CD14-positive monocyte (primary cell): ENCODE measurements around the gene ANKRD29. TPM values are rescaled to one million over a fixed set of nuclear protein-coding genes. Genes with fewer than 3 reads are reported as not detected.

Experiments used
- DNase-seq, 3 donors: peaks; one replicate each; pipeline ENCODE4 v3.0.0-alpha.2; 2011 to 2022
- H2AFZ ChIP-seq: 2 replicates; pipeline ENCODE4 v1.6.0; 2012; ENCODE audit warnings: mild to moderate bottlenecking, low read depth, low read length, inconsistent platforms; ENCODE audit not compliant: insufficient read depth, poor library complexity, severe bottlenecking
- H3K27ac ChIP-seq, 2 donors: 1 replicate in 1 of 2; 2 replicates in 1 of 2; pipeline ENCODE4 v1.5.1; 2012 to 2013; ENCODE audit warnings: low read length in 2 of 2, control low read depth in 1 of 2, inconsistent platforms in 1 of 2, low read depth in 1 of 2, mild to moderate bottlenecking in 1 of 2
- H3K27me3 ChIP-seq, 2 donors: one replicate each; pipeline versions ENCODE4 v1.6.0 to v1.6.1; 2011 to 2013; ENCODE audit warnings: low read length in 2 of 2; ENCODE audit not compliant: control insufficient read depth in 2 of 2, insufficient read depth in 2 of 2
- H3K36me3 ChIP-seq, 2 donors: replicated peaks in 1 of 2; 1 replicate in 1 of 2; 2 replicates in 1 of 2; pipeline versions ENCODE4 v1.5.1 to v1.6.1; 2012 to 2013; ENCODE audit warnings: low read length in 2 of 2, control low read depth in 1 of 2, inconsistent platforms in 1 of 2, mild to moderate bottlenecking in 1 of 2; ENCODE audit not compliant: insufficient read depth in 2 of 2, control insufficient read depth in 1 of 2
- H3K4me1 ChIP-seq, 2 donors: 1 replicate in 1 of 2; 2 replicates in 1 of 2; pipeline versions ENCODE4 v1.5.1 to v1.6.1; 2012 to 2013; ENCODE audit warnings: low read length in 2 of 2, control low read depth in 1 of 2, inconsistent platforms in 1 of 2, mild to moderate bottlenecking in 1 of 2, moderate library complexity in 1 of 2; ENCODE audit not compliant: insufficient read depth in 2 of 2, control insufficient read depth in 1 of 2
- H3K4me2 ChIP-seq: replicated peaks from 2 replicates; pipeline ENCODE3; 2012; ENCODE audit warnings: low read length, moderate library complexity, mild to moderate bottlenecking; ENCODE audit not compliant: poor library complexity, severe bottlenecking; ENCODE audit errors: extremely low read depth
- H3K4me3 ChIP-seq, 3 experiments: fragments of 200-600 bp in 1 of 3; sonication (generic) in 1 of 3; replicated peaks in 1 of 3; 1 replicate in 2 of 3; 2 replicates in 1 of 3; pipeline ENCODE4 v1.5.1; 2011 to 2013; ENCODE audit warnings: low read length in 3 of 3, mild to moderate bottlenecking in 3 of 3, control low read depth in 2 of 3, low read depth in 2 of 3, inconsistent platforms in 1 of 3, moderate library complexity in 1 of 3
- H3K79me2 ChIP-seq: 2 replicates; pipeline ENCODE4 v1.6.0; 2012; ENCODE audit warnings: mild to moderate bottlenecking, control low read depth, inconsistent platforms, low read length, moderate library complexity; ENCODE audit not compliant: insufficient read depth
- H3K9ac ChIP-seq: 2 replicates; pipeline ENCODE4 v1.6.0; 2017; ENCODE audit warnings: low read length, mild to moderate bottlenecking; ENCODE audit not compliant: insufficient read depth, poor library complexity, severe bottlenecking
- H3K9me3 ChIP-seq, 2 donors: replicated peaks in 1 of 2; 1 replicate in 1 of 2; 2 replicates in 1 of 2; pipeline versions ENCODE4 v1.5.1 to v1.6.1; 2012 to 2013; ENCODE audit warnings: low read length in 2 of 2, control low read depth in 1 of 2; ENCODE audit not compliant: control insufficient read depth in 1 of 2, insufficient read depth in 1 of 2
- H4K20me1 ChIP-seq: 2 replicates; pipeline ENCODE4 v1.6.0; 2012; ENCODE audit warnings: mild to moderate bottlenecking, low read length, control low read depth, moderate library complexity; ENCODE audit not compliant: insufficient read depth
- H3K27ac Mint-ChIP-seq, 7 donors: one replicate each; pipeline ENCODE4 v1.8.0; 2020; ENCODE audit warnings: mild to moderate bottlenecking in 7 of 7, mixed read lengths in 7 of 7, moderate library complexity in 6 of 7, inconsistent platforms in 2 of 7
- H3K27me3 Mint-ChIP-seq, 3 donors: one replicate each; pipeline ENCODE4 v1.8.0; 2021 to 2022; ENCODE audit warnings: low read depth in 3 of 3, mild to moderate bottlenecking in 3 of 3, mixed read lengths in 3 of 3, moderate library complexity in 3 of 3, inconsistent platforms in 1 of 3
- H3K36me3 Mint-ChIP-seq, 2 donors: one replicate each; pipeline ENCODE4 v1.8.0; 2020; ENCODE audit warnings: mixed read lengths in 2 of 2, inconsistent platforms in 1 of 2, mild to moderate bottlenecking in 1 of 2
- H3K4me1 Mint-ChIP-seq: one replicate; pipeline ENCODE4 v1.8.0; 2020; ENCODE audit warnings: mild to moderate bottlenecking, mixed read lengths
- H3K4me3 Mint-ChIP-seq, 2 donors: one replicate each; pipeline ENCODE4 v1.8.0; 2020; ENCODE audit warnings: mild to moderate bottlenecking in 2 of 2, mixed read lengths in 2 of 2, moderate library complexity in 1 of 2
- H3K9me3 Mint-ChIP-seq, 7 donors: one replicate each; pipeline ENCODE4 v1.8.0; 2020 to 2022; ENCODE audit warnings: mixed read lengths in 7 of 7, mild to moderate bottlenecking in 6 of 7, moderate library complexity in 6 of 7, inconsistent platforms in 2 of 7
- WGBS: methylation state at CpG from one replicate; pipeline ENCODE4 v1.1.5; 2013; ENCODE audit warnings: missing lambda C conversion rate; ENCODE audit not compliant: insufficient coverage; 5-methylcytosine and 5-hydroxymethylcytosine counted together
- intact Hi-C, 2 donors: fragments of 100-400 bp; cut with micrococcal nuclease; formaldehyde crosslinking; loops; one replicate each; pipeline versions ENCODE4 v1.15.0 to v1.15.1; 2023
- polyA plus RNA-seq, 3 donors: library from polyadenylated mRNA; depleted of rRNA in 1 of 3; unstranded in 2 of 3; stranded (reverse) in 1 of 3; fragments of 300-500 nt in 2 of 3; fragments of >200 nt in 1 of 3; fragmentation: Illumina TruSeq in 2 of 3; gene quantifications; 1 replicate in 2 of 3; 2 replicates in 1 of 3; pipeline ENCODE4 v1.2.3, GENCODE V29; 2012 to 2021
- TF ChIP-seq, protein P1 (sequence below): fragments of 200-600 bp; IDR thresholded peaks from one replicate; pipeline ENCODE4 v1.8.0; 2022; ENCODE audit warnings: antibody characterized with exemption, mild to moderate bottlenecking

Gene ANKRD29
- polyA plus RNA-seq, 3 donors = 0.03 to 0.11 TPM; not detected in 1

DNA sequence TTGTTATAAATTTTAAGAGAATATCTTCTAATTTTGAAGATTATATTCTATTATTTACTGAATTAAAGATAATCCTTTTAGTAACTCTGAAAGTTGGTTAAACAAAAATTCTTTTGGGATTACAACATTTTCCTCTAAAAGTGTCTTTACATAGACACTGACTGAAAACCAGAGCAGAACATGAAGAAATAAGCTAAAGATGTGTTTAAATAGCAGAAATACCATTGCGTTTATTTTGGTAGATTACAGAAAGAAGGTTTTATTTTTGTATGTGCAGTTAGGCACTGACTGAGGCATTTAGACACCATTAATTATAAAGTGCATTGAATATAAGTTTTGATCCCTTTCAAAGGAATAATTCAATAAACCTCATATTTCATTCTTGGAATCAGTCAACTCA is 62.9 kb downstream of the ANKRD29 start:
- TF ChIP-seq, protein P1, sequence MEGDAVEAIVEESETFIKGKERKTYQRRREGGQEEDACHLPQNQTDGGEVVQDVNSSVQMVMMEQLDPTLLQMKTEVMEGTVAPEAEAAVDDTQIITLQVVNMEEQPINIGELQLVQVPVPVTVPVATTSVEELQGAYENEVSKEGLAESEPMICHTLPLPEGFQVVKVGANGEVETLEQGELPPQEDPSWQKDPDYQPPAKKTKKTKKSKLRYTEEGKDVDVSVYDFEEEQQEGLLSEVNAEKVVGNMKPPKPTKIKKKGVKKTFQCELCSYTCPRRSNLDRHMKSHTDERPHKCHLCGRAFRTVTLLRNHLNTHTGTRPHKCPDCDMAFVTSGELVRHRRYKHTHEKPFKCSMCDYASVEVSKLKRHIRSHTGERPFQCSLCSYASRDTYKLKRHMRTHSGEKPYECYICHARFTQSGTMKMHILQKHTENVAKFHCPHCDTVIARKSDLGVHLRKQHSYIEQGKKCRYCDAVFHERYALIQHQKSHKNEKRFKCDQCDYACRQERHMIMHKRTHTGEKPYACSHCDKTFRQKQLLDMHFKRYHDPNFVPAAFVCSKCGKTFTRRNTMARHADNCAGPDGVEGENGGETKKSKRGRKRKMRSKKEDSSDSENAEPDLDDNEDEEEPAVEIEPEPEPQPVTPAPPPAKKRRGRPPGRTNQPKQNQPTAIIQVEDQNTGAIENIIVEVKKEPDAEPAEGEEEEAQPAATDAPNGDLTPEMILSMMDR = no peak
- DNase-seq = no peak
- peaks cover 16 to 18% of the 10 kb centered on the region in 2 donors for H3K4me1 ChIP-seq
- no peak overlapping the region for H3K27ac Mint-ChIP-seq
- H3K79me2 ChIP-seq = no peaks in the 10 kb centered on the region
- H3K4me2 ChIP-seq = no peak overlapping the region
- H3K27me3 Mint-ChIP-seq = peaks cover 1 to 12% (median 2%) of the 10 kb centered on the region in 3 donors
- intact Hi-C loops = no loop called here
- no peaks in the 10 kb centered on the region for H3K36me3 Mint-ChIP-seq
- no peaks in the 10 kb centered on the region for H3K9me3 ChIP-seq
- H2AFZ ChIP-seq = no peak overlapping the region
- WGBS = no CpG with 5 or more reads among the region's 1 CpG
- no peaks in the 10 kb centered on the region for H4K20me1 ChIP-seq
- no peak overlapping the region for H3K9ac ChIP-seq
- H3K27me3 ChIP-seq = no peaks in the 10 kb centered on the region
- H3K4me3 Mint-ChIP-seq = no peak overlapping the region
- peaks cover 21% of the 10 kb centered on the region for H3K4me1 Mint-ChIP-seq
- no peak overlapping the region for H3K27ac ChIP-seq
- peaks cover 0 to 1% (median 0%) of the 10 kb centered on the region in 7 donors for H3K9me3 Mint-ChIP-seq
- no peaks in the 10 kb centered on the region for H3K36me3 ChIP-seq
- H3K4me3 ChIP-seq = no peak overlapping the region

DNA sequence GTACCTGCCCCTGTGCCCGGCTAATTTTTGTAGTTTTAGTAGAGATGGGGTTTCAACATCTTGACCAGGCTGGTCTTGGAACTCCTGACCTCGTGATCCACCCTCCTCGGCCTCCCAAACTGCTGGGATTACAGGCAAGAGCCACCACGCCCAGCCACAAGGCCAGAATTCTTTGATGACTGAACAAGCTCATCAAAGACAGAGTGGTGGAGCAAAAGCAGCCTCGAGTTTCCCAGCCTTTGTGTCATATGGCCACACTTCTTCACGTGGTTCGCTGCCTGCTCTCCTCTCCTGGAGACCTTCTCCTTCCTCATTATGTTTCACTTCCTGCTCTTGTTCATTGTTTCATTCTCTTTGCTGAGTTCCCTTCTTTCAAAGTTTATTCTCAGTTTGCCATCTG is 66.5 kb downstream of the ANKRD29 start:
- H3K27ac Mint-ChIP-seq = peak overlapping the region; percentile 37 to 91 (median 81)

More for the DNA sequence above, 66.5 kb downstream of the ANKRD29 start:
- intact Hi-C loops = no loop called here
- Histone ChIP-seq H3K4me1 (peaks cover 26 to 34% of the 10 kb centered on the region in 2 donors), H3K9ac (no peak overlapping the region), H3K4me2 (no peak overlapping the region), H3K36me3 (no peaks in the 10 kb centered on the region), H2AFZ (no peak overlapping the region), H3K4me3 (no peak overlapping the region), H3K27me3 (no peaks in the 10 kb centered on the region), H3K9me3 (no peaks in the 10 kb centered on the region), H3K27ac (peak overlapping the region; percentile 33 to 49), H3K79me2 (no peaks in the 10 kb centered on the region), H4K20me1 (no peaks in the 10 kb centered on the region)
- H3K27me3 Mint-ChIP-seq = peaks cover 0 to 7% (median 1%) of the 10 kb centered on the region in 3 donors
- peaks cover 37% of the 10 kb centered on the region for H3K4me1 Mint-ChIP-seq
- TF ChIP-seq, protein P1 = no peak
- DNase-seq = peak; percentile 71 to 86 (median 79)
- 33% methylated on average over 5 of the region's 7 CpGs for WGBS
- peak overlapping the region in 1 of 2 donors; percentile 39 for H3K4me3 Mint-ChIP-seq
- peaks cover 1 to 2% of the 10 kb centered on the region in 2 donors for H3K36me3 Mint-ChIP-seq
- peaks cover 0 to 4% (median 0%) of the 10 kb centered on the region in 7 donors for H3K9me3 Mint-ChIP-seq
